ENCODE measurements around the gene MRPS18A. TPM values are rescaled to one million over a fixed set of nuclear protein-coding genes. Genes with fewer than 3 reads are reported as not detected.
"Not testable (repeated sequence)": the region's sequence is repeated elsewhere in the genome, so short reads cannot be mapped to it uniquely, and the experiment has no call there.

MRPS18A gene
- total and polyA plus RNA-seq, 4 donors, result 36.4 to 48.4 (median 38.5) TPM

GRCh38 chr6:43658161-43658560, 29.4 kb downstream of the MRPS18A start:
- TF ChIP-seq CTCF (IDR thresholded peaks at IDR 0.05; ENCODE audit: control extremely low read depth, extremely low read depth), result no peak
- DNase-seq, result no peak
- no peak for ATAC-seq (ENCODE audit: insufficient read depth, low FRiP score)
- no peak overlapping the region for H3K9ac ChIP-seq (ENCODE audit: insufficient read depth in 1 of 2, low read length in 2 of 2)
- 86 to 94% methylated on average over 9 of the region's 9 CpGs for WGBS, 2 donors
- H3K4me3 ChIP-seq, result no peak overlapping the region
- peaks cover 0 to 6% (median 0%) of the 10 kb centered on the region in 4 donors for H3K36me3 ChIP-seq (ENCODE audit: control insufficient read depth in 4 of 4, insufficient read depth in 4 of 4, low read length in 4 of 4)
- H3K9me3 ChIP-seq (ENCODE audit: control insufficient read depth in 4 of 4, insufficient read depth in 3 of 4, low read length in 3 of 4), result no peaks in the 10 kb centered on the region
- H3K27ac ChIP-seq (ENCODE audit: low read depth in 1 of 2, low read length in 1 of 2), result no peak overlapping the region
- H3K4me1 ChIP-seq (ENCODE audit: control insufficient read depth in 5 of 5, insufficient read depth in 5 of 5, low read length in 5 of 5), result no peaks in the 10 kb centered on the region
- H3K27me3 ChIP-seq (ENCODE audit: control insufficient read depth in 3 of 3, insufficient read depth in 3 of 3, low read length in 2 of 3), result no peaks in the 10 kb centered on the region

GRCh38 chr6:43657221-43657802, 30.3 kb downstream of the MRPS18A start:
- H3K4me1 ChIP-seq (ENCODE audit: control insufficient read depth in 5 of 5, insufficient read depth in 5 of 5, low read length in 5 of 5), result no peaks in the 10 kb centered on the region
- no peak for ATAC-seq (ENCODE audit: insufficient read depth, low FRiP score)
- 83 to 91% methylated on average over 3 of the region's 3 CpGs for WGBS, 2 donors
- no peak overlapping the region for H3K9ac ChIP-seq (ENCODE audit: insufficient read depth in 1 of 2, low read length in 2 of 2)
- peaks cover 0 to 6% (median 0%) of the 10 kb centered on the region in 4 donors for H3K36me3 ChIP-seq (ENCODE audit: control insufficient read depth in 4 of 4, insufficient read depth in 4 of 4, low read length in 4 of 4)
- H3K9me3 ChIP-seq (ENCODE audit: control insufficient read depth in 4 of 4, insufficient read depth in 3 of 4, low read length in 3 of 4), result no peaks in the 10 kb centered on the region
- TF ChIP-seq CTCF (IDR thresholded peaks at IDR 0.05; ENCODE audit: control extremely low read depth, extremely low read depth), result no peak
- H3K4me3 ChIP-seq, result no peak overlapping the region
- H3K27me3 ChIP-seq (ENCODE audit: control insufficient read depth in 3 of 3, insufficient read depth in 3 of 3, low read length in 2 of 3), result no peaks in the 10 kb centered on the region
- no peak for DNase-seq
- no peak overlapping the region for H3K27ac ChIP-seq (ENCODE audit: low read depth in 1 of 2, low read length in 1 of 2)

GRCh38 chr6:43652822-43653221, 34.8 kb downstream of the MRPS18A start:
- peak overlapping the region in 1 of 2 donors; percentile 49 for H3K27ac ChIP-seq (ENCODE audit: low read depth in 1 of 2, low read length in 1 of 2)
- not testable (repeated sequence) for ATAC-seq (ENCODE audit: insufficient read depth, low FRiP score); H3K36me3 ChIP-seq (ENCODE audit: control insufficient read depth in 4 of 4, insufficient read depth in 4 of 4, low read length in 4 of 4); H3K9me3 ChIP-seq (ENCODE audit: control insufficient read depth in 4 of 4, insufficient read depth in 3 of 4, low read length in 3 of 4); H3K4me1 ChIP-seq (ENCODE audit: control insufficient read depth in 5 of 5, insufficient read depth in 5 of 5, low read length in 5 of 5); H3K27me3 ChIP-seq (ENCODE audit: control insufficient read depth in 3 of 3, insufficient read depth in 3 of 3, low read length in 2 of 3); DNase-seq; H3K9ac ChIP-seq (ENCODE audit: insufficient read depth in 1 of 2, low read length in 2 of 2); H3K4me3 ChIP-seq
- WGBS, 2 donors, result 87 to 97% methylated on average over 2 of the region's 2 CpGs

- Histone ChIP-seq H3K4me3 (no peak overlapping the region), H3K4me1 (ENCODE audit: control insufficient read depth in 5 of 5, insufficient read depth in 5 of 5, low read length in 5 of 5) (peaks cover 0 to 3% (median 3%) of the 10 kb centered on the region in 5 donors), H3K27me3 (ENCODE audit: control insufficient read depth in 3 of 3, insufficient read depth in 3 of 3, low read length in 2 of 3) (no peaks in the 10 kb centered on the region), H3K9ac (ENCODE audit: insufficient read depth in 1 of 2, low read length in 2 of 2) (no peak overlapping the region), H3K27ac (ENCODE audit: low read depth in 1 of 2, low read length in 1 of 2) (no peak overlapping the region), H3K36me3 (ENCODE audit: control insufficient read depth in 4 of 4, insufficient read depth in 4 of 4, low read length in 4 of 4) (no peaks in the 10 kb centered on the region), H3K9me3 (ENCODE audit: control insufficient read depth in 4 of 4, insufficient read depth in 3 of 4, low read length in 3 of 4) (no peaks in the 10 kb centered on the region)
- DNase-seq (no peak), ATAC-seq (ENCODE audit: insufficient read depth, low FRiP score) (no peak)
- 93 to 98% methylated on average over 2 of the region's 2 CpGs for WGBS, 2 donors
- no peak for TF ChIP-seq CTCF (IDR thresholded peaks at IDR 0.05; ENCODE audit: control extremely low read depth, extremely low read depth)
These were observed 39.3 kb downstream of the MRPS18A start for GRCh38 chr6:43648248-43648647.
